Ectodermal cell (in vitro differentiated cells): ENCODE results near the gene NET1.

Experiments used
- H3K27ac ChIP-seq: 2 replicates; pipeline ENCODE4 v1.7.0; 2013; ENCODE audit warnings: mild to moderate bottlenecking, low read depth, low read length; ENCODE audit not compliant: insufficient read depth, poor library complexity, severe bottlenecking
- H3K27me3 ChIP-seq: 2 replicates; pipeline ENCODE4 v1.7.0; 2013; ENCODE audit warnings: mild to moderate bottlenecking, low read length; ENCODE audit not compliant: insufficient read depth, control insufficient read depth, poor library complexity, severe bottlenecking
- H3K36me3 ChIP-seq: one replicate; pipeline ENCODE4 v1.7.0; 2013; ENCODE audit warnings: low read length; ENCODE audit not compliant: control insufficient read depth, insufficient read depth
- H3K4me1 ChIP-seq: one replicate; pipeline ENCODE4 v1.7.0; 2013; ENCODE audit warnings: low read length; ENCODE audit not compliant: control insufficient read depth, insufficient read depth
- H3K4me3 ChIP-seq: 2 replicates; pipeline ENCODE4 v1.7.0; 2013; ENCODE audit warnings: low read depth, low read length, control low read depth; ENCODE audit not compliant: insufficient read depth
- H3K9me3 ChIP-seq: 2 replicates; pipeline ENCODE4 v1.7.0; 2013; ENCODE audit warnings: mild to moderate bottlenecking, low read length, moderate library complexity; ENCODE audit not compliant: control insufficient read depth
- WGBS, 2 experiments: methylation state at CpG; one replicate each; pipeline ENCODE4 v1.1.7; 2013; ENCODE audit warnings: missing lambda C conversion rate in 2 of 2; 5-methylcytosine and 5-hydroxymethylcytosine counted together

The NET1 gene

GRCh38 chr10:5416981-5417380 lies 4.6 kb downstream of the NET1 start:
- WGBS, 2 experiments, result 73 to 79% methylated on average over 11 of the region's 11 CpGs
- no peak overlapping the region for H3K4me3 ChIP-seq

GRCh38 chr10:5418584-5418983 lies 6.2 kb downstream of the NET1 start:
- Histone ChIP-seq H3K4me3 (no peak overlapping the region), H3K27ac (no peak overlapping the region)

More at GRCh38 chr10:5416981-5417380, 4.6 kb downstream of the NET1 start:
- Histone ChIP-seq H3K27me3 (no peaks in the 10 kb centered on the region), H3K27ac (no peak overlapping the region), H3K36me3 (no peaks in the 10 kb centered on the region), H3K4me1 (peaks cover 10% of the 10 kb centered on the region), H3K9me3 (no peaks in the 10 kb centered on the region)

GRCh38 chr10:5419466-5420094 lies 7.2 kb downstream of the NET1 start:
- Histone ChIP-seq H3K27me3 (no peaks in the 10 kb centered on the region), H3K4me3 (no peak overlapping the region), H3K27ac (no peak overlapping the region), H3K4me1 (peaks cover 6% of the 10 kb centered on the region), H3K9me3 (no peaks in the 10 kb centered on the region), H3K36me3 (no peaks in the 10 kb centered on the region)
- WGBS, 2 experiments, result 91 to 99% methylated on average over 3 of the region's 3 CpGs

More at GRCh38 chr10:5418584-5418983, 6.2 kb downstream of the NET1 start:
- peaks cover 10% of the 10 kb centered on the region for H3K4me1 ChIP-seq
- H3K9me3 ChIP-seq, result no peaks in the 10 kb centered on the region
- H3K36me3 ChIP-seq, result no peaks in the 10 kb centered on the region
- H3K27me3 ChIP-seq, result no peaks in the 10 kb centered on the region

- Histone ChIP-seq H3K4me1 (no peaks in the 10 kb centered on the region), H3K4me3 (no peak overlapping the region), H3K36me3 (no peaks in the 10 kb centered on the region), H3K27me3 (no peaks in the 10 kb centered on the region), H3K27ac (no peak overlapping the region), H3K9me3 (no peaks in the 10 kb centered on the region)
- 48 to 50% methylated on average over 2 of the region's 2 CpGs for WGBS, 2 experiments
Measured at GRCh38 chr10:5423771-5424170, 11.4 kb downstream of the NET1 start.

- 82 to 88% methylated on average over 3 of the region's 4 CpGs for WGBS, 2 experiments
- Histone ChIP-seq H3K27ac (no peak overlapping the region), H3K4me1 (no peaks in the 10 kb centered on the region), H3K4me3 (no peak overlapping the region), H3K36me3 (peaks cover 7% of the 10 kb centered on the region), H3K9me3 (no peaks in the 10 kb centered on the region), H3K27me3 (no peaks in the 10 kb centered on the region)
Measured at GRCh38 chr10:5424751-5425150, 12.4 kb downstream of the NET1 start.

- Histone ChIP-seq H3K27me3 (no peaks in the 10 kb centered on the region), H3K36me3 (peaks cover 7% of the 10 kb centered on the region), H3K4me3 (no peak overlapping the region), H3K4me1 (no peaks in the 10 kb centered on the region), H3K9me3 (no peaks in the 10 kb centered on the region), H3K27ac (no peak overlapping the region)
- 93 to 100% methylated on average over 1 to 2 of the region's 2 CpGs for WGBS, 2 experiments
Measured at GRCh38 chr10:5428133-5428532, 15.8 kb downstream of the NET1 start.

GRCh38 chr10:5433182-5433581 lies 20.8 kb downstream of the NET1 start:
- Histone ChIP-seq H3K36me3 (peaks cover 7% of the 10 kb centered on the region), H3K4me3 (no peak overlapping the region), H3K27ac (no peak overlapping the region), H3K9me3 (no peaks in the 10 kb centered on the region), H3K4me1 (no peaks in the 10 kb centered on the region), H3K27me3 (no peaks in the 10 kb centered on the region)
- WGBS, 2 experiments, result 95 to 100% methylated on average over 1 of the region's 1 CpG

GRCh38 chr10:5434017-5434753 lies 21.8 kb downstream of the NET1 start:
- Histone ChIP-seq H3K9me3 (no peaks in the 10 kb centered on the region), H3K36me3 (peaks cover 5% of the 10 kb centered on the region), H3K27ac (peak overlapping the region; percentile 2), H3K4me1 (no peaks in the 10 kb centered on the region), H3K4me3 (no peak overlapping the region), H3K27me3 (no peaks in the 10 kb centered on the region)
- WGBS, 2 experiments, result 65 to 73% methylated on average over 2 to 3 of the region's 3 CpGs

GRCh38 chr10:5435328-5435727 lies 23.0 kb downstream of the NET1 start:
- 86 to 100% methylated on average over 2 to 3 of the region's 3 CpGs for WGBS, 2 experiments
- H3K36me3 ChIP-seq, result no peaks in the 10 kb centered on the region
- H3K27ac ChIP-seq, result no peak overlapping the region
- no peaks in the 10 kb centered on the region for H3K9me3 ChIP-seq
- H3K27me3 ChIP-seq, result no peaks in the 10 kb centered on the region
- H3K4me1 ChIP-seq, result no peaks in the 10 kb centered on the region
- no peak overlapping the region for H3K4me3 ChIP-seq

GRCh38 chr10:5440206-5440605 lies 27.8 kb downstream of the NET1 start:
- H3K27ac ChIP-seq, result no peak overlapping the region
- H3K9me3 ChIP-seq, result no peaks in the 10 kb centered on the region
- H3K4me3 ChIP-seq, result no peak overlapping the region
- H3K36me3 ChIP-seq, result no peaks in the 10 kb centered on the region
- 96 to 100% methylated on average over 2 of the region's 2 CpGs for WGBS, 2 experiments
- peaks cover 7% of the 10 kb centered on the region for H3K4me1 ChIP-seq
- no peaks in the 10 kb centered on the region for H3K27me3 ChIP-seq
